VCaP (cell line): ENCODE measurements around the gene ZNF773.

ENCODE experiments used
- H3K27ac ChIP-seq: fragments of 450-650 bp; 2 replicates; pipeline ENCODE4 v1.5.1; 2017
- CTCF ChIP-seq: fragments of 450-650 bp; conservative IDR thresholded peaks from 2 replicates; pipeline ENCODE4 v1.5.1; 2017; ENCODE audit warnings: mild to moderate bottlenecking, moderate library complexity

Gene ZNF773

GRCh38 chr19:57552432-57552831 lies 52.7 kb downstream of the ZNF773 start:
- H3K27ac ChIP-seq = no peak overlapping the region
- no peak; the same call in 1 of the 2 replicates for TF ChIP-seq CTCF

- H3K27ac ChIP-seq = peak overlapping the region; percentile 95
- TF ChIP-seq CTCF = no peak
Observed at GRCh38 chr19:57557659-57558058, 57.9 kb downstream of the ZNF773 start.
